Lower lobe of right lung (tissue), 2 donors: ENCODE measurements around the gene LRRC55. TPM values are rescaled to one million over a fixed set of nuclear protein-coding genes. Genes with fewer than 3 reads are reported as not detected.

Source experiments
- ATAC-seq, 2 donors: fragments of 200-7000 bp; cut with Tn5 transposase; one replicate each; pipeline ENCODE4 v1.9.1; 2020 to 2022; ENCODE audit warnings: mild to moderate bottlenecking in 2 of 2, moderate library complexity in 2 of 2
- DNase-seq: peaks from one replicate; pipeline ENCODE4 v3.0.0-alpha.2; 2020
- H3K27ac ChIP-seq: fragments of 200-600 bp; one replicate; pipeline ENCODE4 v1.8.0; 2022
- H3K27me3 ChIP-seq: fragments of 200-600 bp; one replicate; pipeline ENCODE4 v1.8.0; 2022; ENCODE audit warnings: low read depth
- H3K36me3 ChIP-seq: fragments of 200-600 bp; one replicate; pipeline ENCODE4 v1.8.0; 2022; ENCODE audit warnings: mild to moderate bottlenecking
- H3K4me1 ChIP-seq: fragments of 200-600 bp; one replicate; pipeline ENCODE4 v1.8.0; 2022
- H3K4me3 ChIP-seq: fragments of 200-600 bp; one replicate; pipeline ENCODE4 v1.8.0; 2022; ENCODE audit warnings: mild to moderate bottlenecking
- H3K9me3 ChIP-seq: fragments of 200-600 bp; one replicate; pipeline ENCODE4 v1.8.0; 2022
- CTCF ChIP-seq: fragments of 200-600 bp; IDR thresholded peaks from one replicate; pipeline ENCODE4 v1.8.0; 2022; ENCODE audit warnings: antibody characterized with exemption, mild to moderate bottlenecking
- intact Hi-C: fragments of 100-400 bp; cut with DNase I; formaldehyde crosslinking; loops from one replicate; pipeline ENCODE4 v1.11.0; 2022
- total RNA-seq: library from RNA; stranded (reverse); fragmentation: NEBNext Ultra II Directional; extraction: Animal tissue kit (Norgen Biotek cat#: 25700); gene quantifications from one replicate; pipeline ENCODE4 v1.2.1, GENCODE V29; 2021
- donor health status: DM: no; HTN: yes; CAD: no; lungs with severe emphysema.

Gene LRRC55
- total RNA-seq, 1 donor from 2014 or later = 0.12 TPM

DNA sequence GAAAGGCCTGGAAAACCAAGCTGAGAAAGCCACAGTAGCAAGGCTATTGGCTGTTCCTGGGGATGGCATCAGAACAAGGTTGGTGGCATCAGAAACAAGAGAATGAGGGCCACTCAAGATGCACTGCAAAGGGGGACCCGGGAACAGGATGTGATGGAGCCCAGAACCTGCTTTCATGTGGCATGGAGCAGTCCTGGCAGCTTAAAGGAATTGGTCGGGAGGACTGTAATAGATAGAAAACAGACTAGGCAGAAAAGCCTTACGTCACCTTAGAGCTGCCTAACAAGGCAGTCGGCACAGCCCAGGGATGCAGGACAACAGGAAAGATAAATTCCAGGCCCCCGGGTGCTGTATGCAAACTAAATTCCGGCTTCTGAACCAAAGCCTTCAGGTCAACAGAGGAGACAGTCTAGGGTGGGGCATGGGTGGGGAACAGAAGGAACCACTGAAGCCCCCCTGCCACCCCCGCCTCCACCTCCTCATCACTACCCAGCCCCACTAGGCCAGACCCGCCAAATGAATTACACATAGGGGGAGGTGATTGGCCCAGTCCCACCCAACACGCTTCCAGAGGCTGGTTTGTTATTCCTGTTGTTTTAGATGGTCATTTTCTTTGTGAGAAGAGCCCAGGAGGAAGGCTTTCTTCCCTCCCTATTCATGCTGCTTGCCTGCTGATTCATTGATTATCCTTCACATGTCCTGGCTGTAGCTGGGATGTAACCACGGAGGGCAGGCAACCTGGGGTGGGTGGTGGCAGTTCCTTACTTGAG lies 25.7 kb upstream of the LRRC55 start:
- no peak overlapping the region for H3K27ac ChIP-seq
- H3K4me3 ChIP-seq = no peak overlapping the region
- H3K36me3 ChIP-seq = no peaks in the 10 kb centered on the region
- H3K27me3 ChIP-seq = no peaks in the 10 kb centered on the region
- ATAC-seq (no peak), DNase-seq (no peak)
- no peaks in the 10 kb centered on the region for H3K4me1 ChIP-seq
- intact Hi-C loops = no loop called here
- no peak for TF ChIP-seq CTCF
- no peaks in the 10 kb centered on the region for H3K9me3 ChIP-seq

GRCh38 chr11:57156928-57157327 lies 24.8 kb upstream of the LRRC55 start:
- TF ChIP-seq CTCF = no peak
- Histone ChIP-seq H3K4me3 (no peak overlapping the region), H3K36me3 (no peaks in the 10 kb centered on the region), H3K9me3 (no peaks in the 10 kb centered on the region), H3K4me1 (no peaks in the 10 kb centered on the region), H3K27me3 (no peaks in the 10 kb centered on the region), H3K27ac (no peak overlapping the region)
- DNase-seq (no peak), ATAC-seq (no peak)
- intact Hi-C loops = no loop called here

- no peaks in the 10 kb centered on the region for H3K36me3 ChIP-seq
- H3K9me3 ChIP-seq = no peaks in the 10 kb centered on the region
- no peaks in the 10 kb centered on the region for H3K4me1 ChIP-seq
- ATAC-seq = no peak
- DNase-seq = no peak
- intact Hi-C loops = no loop called here
- no peak overlapping the region for H3K27ac ChIP-seq
- TF ChIP-seq CTCF = no peak
- H3K4me3 ChIP-seq = no peak overlapping the region
- no peaks in the 10 kb centered on the region for H3K27me3 ChIP-seq
Observed at GRCh38 chr11:57157624-57158023, 24.1 kb upstream of the LRRC55 start.

DNA sequence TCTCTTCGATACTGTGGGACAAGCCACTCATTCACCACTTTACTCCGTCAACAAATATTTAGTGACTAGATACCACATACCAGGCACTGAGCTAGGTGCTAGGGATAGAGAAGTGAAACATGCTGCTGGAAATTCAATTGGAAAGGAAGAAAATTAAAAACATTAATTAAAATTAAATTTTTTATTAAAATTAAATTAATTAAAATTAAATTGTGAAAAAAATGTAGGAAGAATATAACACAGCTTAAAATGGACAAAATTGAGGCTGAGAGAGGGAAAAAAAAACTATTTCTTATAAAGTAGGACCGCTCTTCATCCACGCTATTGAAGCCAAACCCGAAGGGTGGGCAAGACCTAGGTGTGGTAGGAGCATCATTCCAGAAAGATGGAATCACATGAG lies 23.6 kb upstream of the LRRC55 start:
- Histone ChIP-seq H3K27ac (no peak overlapping the region), H3K9me3 (no peaks in the 10 kb centered on the region), H3K4me3 (no peak overlapping the region), H3K4me1 (no peaks in the 10 kb centered on the region), H3K27me3 (no peaks in the 10 kb centered on the region), H3K36me3 (no peaks in the 10 kb centered on the region)
- intact Hi-C loops = no loop called here
- ATAC-seq = no peak
- no peak for TF ChIP-seq CTCF
- DNase-seq = no peak

GRCh38 chr11:57158599-57158998 lies 23.2 kb upstream of the LRRC55 start:
- no peak for ATAC-seq
- intact Hi-C loops = no loop called here
- H3K4me3 ChIP-seq = no peak overlapping the region
- H3K27me3 ChIP-seq = no peaks in the 10 kb centered on the region
- no peak overlapping the region for H3K27ac ChIP-seq
- no peaks in the 10 kb centered on the region for H3K9me3 ChIP-seq
- no peaks in the 10 kb centered on the region for H3K36me3 ChIP-seq
- TF ChIP-seq CTCF = no peak
- no peaks in the 10 kb centered on the region for H3K4me1 ChIP-seq
- DNase-seq = no peak
